Prostate gland (tissue), 2 donors: ENCODE data around the gene DPYSL3. TPM values are rescaled to one million over a fixed set of nuclear protein-coding genes. Genes with fewer than 3 reads are reported as not detected.
A peak's percentile ranks its signal among the peaks of the same experiment; 100 is the strongest.

Experiments
- DNase-seq: peaks from one replicate; pipeline ENCODE4 v3.0.0-alpha.2; 2019; ENCODE audit warnings: low spot score
- H3K27ac ChIP-seq, 2 donors: fragments of 200-600 bp; sonication (generic); 2 replicates each; pipeline ENCODE4 v1.5.1; 2017 to 2019
- H3K27me3 ChIP-seq: fragments of 200-600 bp; sonication (generic); replicated peaks from 2 replicates; pipeline ENCODE4 v1.5.1; 2019; ENCODE audit not compliant: insufficient read depth
- H3K36me3 ChIP-seq, 2 donors: fragments of 200-600 bp; sonication (generic); 1 replicate in 1 of 2; 2 replicates in 1 of 2; pipeline versions ENCODE4 v1.5.1 to v1.8.1; 2017 to 2019
- H3K4me1 ChIP-seq: fragments of 200-600 bp; sonication (generic); replicated peaks from 2 replicates; pipeline ENCODE4 v1.5.1; 2019
- H3K4me3 ChIP-seq, 2 donors: fragments of 200-600 bp; sonication (generic); 2 replicates each; pipeline ENCODE4 v1.5.1; 2017 to 2019
- H3K9me3 ChIP-seq: fragments of 200-600 bp; sonication (generic); 2 replicates; pipeline ENCODE4 v1.5.1; 2017
- CTCF ChIP-seq, 4 experiments: fragments of 200-600 bp in 2 of 4; fragments of 450-650 bp in 2 of 4; sonication (generic) in 2 of 4; IDR thresholded peaks; 1 replicate in 3 of 4; 2 replicates in 1 of 4; pipeline ENCODE4 v1.5.1; 2016 to 2019; ENCODE audit warnings: antibody characterized with exemption in 4 of 4, mild to moderate bottlenecking in 2 of 4, moderate library complexity in 2 of 4
- POLR2A ChIP-seq: fragments of 450-650 bp; IDR thresholded peaks from one replicate; pipeline ENCODE4 v1.6.1; 2016; ENCODE audit warnings: antibody characterized with exemption, mild to moderate bottlenecking
- POLR2AphosphoS5 ChIP-seq: sonication (generic); formaldehyde crosslinking; IDR thresholded peaks from one replicate; pipeline ENCODE4 v1.6.1; 2017; ENCODE audit warnings: antibody characterized with exemption
- WGBS: methylation state at CpG from one replicate; pipeline ENCODE4 v1.1.5; 2018; 5-methylcytosine and 5-hydroxymethylcytosine counted together
- intact Hi-C: fragments of 100-400 bp; cut with DNase I; formaldehyde crosslinking; loops from one replicate; pipeline ENCODE4 v1.14.2; 2022
- total RNA-seq, 2 donors: library from RNA; depleted of rRNA; stranded (reverse); fragments of >200 nt; gene quantifications; one replicate each; pipeline ENCODE4 v1.1.0, GENCODE V29; 2016

The DPYSL3 gene
- total RNA-seq, 2 donors from 2014 or later, result 113 to 126 TPM

GRCh38 chr5:147439254-147439653, 70.6 kb downstream of the DPYSL3 start:
- no peak for DNase-seq
- no peak for TF ChIP-seq POLR2A
- TF ChIP-seq POLR2AphosphoS5, result no peak
- TF ChIP-seq CTCF (IDR thresholded peaks at IDR 0.05), result no peak
- Histone ChIP-seq H3K4me3 (no peak overlapping the region), H3K9me3 (no peaks in the 10 kb centered on the region), H3K27me3 (no peaks in the 10 kb centered on the region), H3K4me1 (no peaks in the 10 kb centered on the region), H3K36me3 (no peaks in the 10 kb centered on the region), H3K27ac (no peak overlapping the region)
- WGBS, result 84% methylated on average over 2 of the region's 2 CpGs
- intact Hi-C loops, result no loop called here

GRCh38 chr5:147437161-147437596, 72.7 kb downstream of the DPYSL3 start:
- intact Hi-C loops, result no loop called here

GRCh38 chr5:147436596-147436995, 73.3 kb downstream of the DPYSL3 start:
- 92% methylated on average over 3 of the region's 3 CpGs for WGBS
- no peak for DNase-seq
- no peaks in the 10 kb centered on the region for H3K27me3 ChIP-seq
- intact Hi-C loops, result no loop called here
- H3K9me3 ChIP-seq, result no peaks in the 10 kb centered on the region
- TF ChIP-seq POLR2AphosphoS5 (no peak), POLR2A (no peak), CTCF (IDR thresholded peaks at IDR 0.05) (no peak)
- H3K36me3 ChIP-seq, result no peaks in the 10 kb centered on the region
- no peaks in the 10 kb centered on the region for H3K4me1 ChIP-seq
- H3K27ac ChIP-seq, result no peak overlapping the region
- H3K4me3 ChIP-seq, result no peak overlapping the region

More at GRCh38 chr5:147437161-147437596, 72.7 kb downstream of the DPYSL3 start:
- no peaks in the 10 kb centered on the region for H3K4me1 ChIP-seq
- H3K9me3 ChIP-seq, result no peaks in the 10 kb centered on the region
- no peaks in the 10 kb centered on the region for H3K27me3 ChIP-seq
- H3K4me3 ChIP-seq, result no peak overlapping the region
- H3K27ac ChIP-seq, result no peak overlapping the region
- TF ChIP-seq CTCF (IDR thresholded peaks at IDR 0.05) (no peak), POLR2A (no peak), POLR2AphosphoS5 (no peak)
- no peaks in the 10 kb centered on the region for H3K36me3 ChIP-seq
- WGBS, result 64% methylated on average over 6 of the region's 6 CpGs
- no peak for DNase-seq

- H3K36me3 ChIP-seq, result no peaks in the 10 kb centered on the region
- no peaks in the 10 kb centered on the region for H3K9me3 ChIP-seq
- 17% methylated on average over 3 of the region's 3 CpGs for WGBS
- no peaks in the 10 kb centered on the region for H3K27me3 ChIP-seq
- peak; percentile 20 for TF ChIP-seq POLR2AphosphoS5
- no peak for TF ChIP-seq POLR2A
- no peak overlapping the region for H3K4me3 ChIP-seq
- intact Hi-C loops, result no loop called here
- peak overlapping the region in 1 of 2 donors; percentile 25 for H3K27ac ChIP-seq
- no peak for DNase-seq
- no peaks in the 10 kb centered on the region for H3K4me1 ChIP-seq
Observed at GRCh38 chr5:147434049-147434448, 75.8 kb downstream of the DPYSL3 start.

GRCh38 chr5:147432323-147432722, 77.5 kb downstream of the DPYSL3 start:
- H3K4me1 ChIP-seq, result no peaks in the 10 kb centered on the region
- no peaks in the 10 kb centered on the region for H3K36me3 ChIP-seq
- H3K27me3 ChIP-seq, result no peaks in the 10 kb centered on the region
- peak overlapping the region; percentile 20 to 35 for H3K27ac ChIP-seq
- no peak overlapping the region for H3K4me3 ChIP-seq
- WGBS, result 56% methylated on average over 4 of the region's 4 CpGs
- H3K9me3 ChIP-seq, result no peaks in the 10 kb centered on the region
- no peak for TF ChIP-seq POLR2AphosphoS5
- TF ChIP-seq CTCF (IDR thresholded peaks at IDR 0.05), result no peak
- intact Hi-C loops, result no loop called here
- DNase-seq, result no peak
